Upper lobe of left lung (tissue), 6 donors: Measurements from ENCODE around the gene PDE7B. TPM values are rescaled to one million over a fixed set of nuclear protein-coding genes. Genes with fewer than 3 reads are reported as not detected.
"Not testable (repeated sequence)": the region's sequence is repeated elsewhere in the genome, so short reads cannot be mapped to it uniquely, and the experiment has no call there.

ENCODE experiments used
- ATAC-seq, 2 donors: fragments of 200-7000 bp; cut with Tn5 transposase; one replicate each; pipeline ENCODE4 v1.9.1; 2022; ENCODE audit warnings: mild to moderate bottlenecking in 2 of 2, moderate library complexity in 2 of 2; ENCODE audit not compliant: low FRiP score in 2 of 2
- DNase-seq, 2 donors: peaks; one replicate each; pipeline ENCODE4 v3.0.0-alpha.2; 2019 to 2020
- H3K27ac ChIP-seq, 4 donors: fragments of 200-600 bp; sonication (generic); one replicate each; pipeline ENCODE4 v1.5.1; 2016 to 2019
- H3K27me3 ChIP-seq, 4 donors: fragments of 200-600 bp; sonication (generic); one replicate each; pipeline ENCODE4 v1.5.1; 2017 to 2019
- H3K36me3 ChIP-seq, 4 donors: fragments of 200-600 bp; sonication (generic); one replicate each; pipeline ENCODE4 v1.5.1; 2016 to 2019
- H3K4me1 ChIP-seq, 4 donors: fragments of 200-600 bp; sonication (generic); one replicate each; pipeline ENCODE4 v1.5.1; 2018 to 2019
- H3K4me3 ChIP-seq, 4 donors: fragments of 200-600 bp; sonication (generic); one replicate each; pipeline ENCODE4 v1.5.1; 2017 to 2019; ENCODE audit warnings: mild to moderate bottlenecking in 2 of 4, moderate library complexity in 1 of 4
- H3K9me3 ChIP-seq, 4 donors: fragments of 200-600 bp; sonication (generic); one replicate each; pipeline ENCODE4 v1.5.1; 2018 to 2019
- CTCF ChIP-seq, 6 experiments: fragments of 450-650 bp in 4 of 6; fragments of 200-600 bp in 2 of 6; sonication (generic) in 2 of 6; IDR thresholded peaks; one replicate each; pipeline ENCODE4 v1.5.1; 2016 to 2019; ENCODE audit warnings: antibody characterized with exemption in 6 of 6
- EP300 ChIP-seq, 4 donors: sonication (generic); formaldehyde crosslinking; IDR thresholded peaks; one replicate each; pipeline ENCODE4 v1.5.1; 2017; ENCODE audit warnings: antibody characterized with exemption in 4 of 4, control low read depth in 2 of 4
- POLR2A ChIP-seq, 4 donors: fragments of 450-650 bp; IDR thresholded peaks; one replicate each; pipeline ENCODE4 v1.5.1; 2016 to 2017; ENCODE audit warnings: antibody characterized with exemption in 4 of 4, mild to moderate bottlenecking in 2 of 4
- POLR2AphosphoS5 ChIP-seq, 2 donors: sonication (generic); formaldehyde crosslinking; IDR thresholded peaks; one replicate each; pipeline ENCODE4 v1.5.1; 2017; ENCODE audit warnings: antibody characterized with exemption in 2 of 2
- WGBS, 2 donors: methylation state at CpG; one replicate each; pipeline ENCODE4 v1.1.5; 2017 to 2018; 5-methylcytosine and 5-hydroxymethylcytosine counted together
- total RNA-seq, 6 donors: library from RNA; depleted of rRNA in 4 of 6; stranded (reverse); fragments of >200 nt in 4 of 6; gene quantifications; one replicate each; pipeline versions ENCODE4 v1.1.0 to v1.2.1, GENCODE V29; 2016 to 2021
- donor health status: DM: no; HTN: no; CAD: no; lungs with moderate emphysema.
- donor health status: DM: no; HTN: yes; CAD: no; lungs with severe emphysema.

Gene PDE7B
- total RNA-seq, 6 donors from 2014 or later = 1.0 to 4.4 (median 2.6) TPM

DNA sequence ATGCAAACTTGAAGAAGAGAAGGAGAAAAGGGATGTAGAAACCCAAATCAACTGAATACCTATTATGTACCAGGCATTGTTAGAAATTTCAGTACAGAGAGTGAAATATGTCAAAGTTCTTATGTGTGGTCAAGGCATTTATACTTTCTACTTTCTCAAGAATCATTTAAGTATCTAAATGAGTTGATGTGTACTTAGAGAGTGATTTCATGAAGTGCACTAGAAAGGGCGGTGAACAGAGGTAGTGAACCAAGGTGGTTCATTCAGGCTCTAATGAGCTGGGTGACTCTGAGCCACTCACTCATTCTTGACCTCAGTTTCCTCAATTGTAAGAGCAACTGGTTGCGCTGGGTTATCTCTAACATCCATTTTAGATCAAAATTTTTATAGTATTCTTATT lies 3.3 kb downstream of the PDE7B start:
- H3K36me3 ChIP-seq = no peaks in the 10 kb centered on the region
- no peak overlapping the region for H3K4me3 ChIP-seq
- 86 to 87% methylated on average over 2 of the region's 2 CpGs for WGBS, 2 donors
- no peak for TF ChIP-seq EP300 (IDR thresholded peaks at IDR 0.05)
- TF ChIP-seq POLR2AphosphoS5 (IDR thresholded peaks at IDR 0.05) = no peak
- TF ChIP-seq POLR2A (IDR thresholded peaks at IDR 0.05) = no peak
- TF ChIP-seq CTCF (IDR thresholded peaks at IDR 0.05) = no peak
- DNase-seq (no peak), ATAC-seq (no peak)
- H3K27ac ChIP-seq = no peak overlapping the region
- no peaks in the 10 kb centered on the region for H3K9me3 ChIP-seq
- H3K4me1 ChIP-seq = peaks cover 0 to 8% (median 0%) of the 10 kb centered on the region in 4 donors
- H3K27me3 ChIP-seq = no peaks in the 10 kb centered on the region

DNA sequence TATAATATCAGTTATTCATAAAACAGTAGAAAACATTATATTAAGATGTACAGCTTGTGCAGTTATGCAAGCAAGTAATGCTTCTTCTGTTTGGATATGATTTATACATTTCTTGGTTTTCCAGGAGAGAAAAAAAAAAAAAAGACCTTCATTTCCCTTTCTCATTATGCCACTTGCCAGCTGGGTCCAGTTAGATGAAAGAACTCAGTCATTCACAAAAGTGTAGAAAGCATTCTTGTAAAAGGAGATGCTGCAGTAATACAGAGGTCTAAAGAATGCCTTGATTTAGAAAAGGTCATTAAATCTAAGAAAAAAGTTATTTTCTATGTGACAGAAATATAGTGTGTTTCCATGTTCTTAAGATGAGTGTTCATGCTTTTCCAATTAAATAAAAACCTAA lies 7.4 kb downstream of the PDE7B start:
- TF ChIP-seq EP300 (IDR thresholded peaks at IDR 0.05) = no peak
- no peak for TF ChIP-seq POLR2AphosphoS5 (IDR thresholded peaks at IDR 0.05)
- no peaks in the 10 kb centered on the region for H3K9me3 ChIP-seq
- H3K36me3 ChIP-seq = no peaks in the 10 kb centered on the region
- no peak overlapping the region for H3K27ac ChIP-seq
- no peak overlapping the region for H3K4me3 ChIP-seq
- ATAC-seq (no peak), DNase-seq (no peak)
- no peaks in the 10 kb centered on the region for H3K4me1 ChIP-seq
- H3K27me3 ChIP-seq = no peaks in the 10 kb centered on the region

DNA sequence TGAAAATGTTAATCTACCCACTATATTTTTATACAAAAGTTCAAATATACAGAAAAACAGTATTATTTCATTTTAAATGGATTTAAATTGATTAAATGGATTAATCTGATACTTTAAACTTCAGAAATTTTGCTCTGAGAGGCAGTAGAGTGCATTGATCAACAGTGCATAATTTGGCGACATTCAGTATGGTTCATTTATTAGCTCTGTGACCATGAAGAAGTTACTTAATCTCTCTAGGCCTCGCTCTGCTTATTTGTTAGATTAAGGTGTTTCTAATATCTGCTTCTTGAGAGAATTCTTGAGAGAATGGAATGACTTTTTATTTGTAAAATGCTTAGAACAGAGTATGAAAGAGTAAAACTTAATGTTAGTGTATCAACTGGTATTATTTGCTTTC lies 8.9 kb downstream of the PDE7B start:
- no peak overlapping the region for H3K27ac ChIP-seq
- TF ChIP-seq CTCF (IDR thresholded peaks at IDR 0.05) = no peak
- no peak for TF ChIP-seq POLR2AphosphoS5 (IDR thresholded peaks at IDR 0.05)
- no peak for TF ChIP-seq EP300 (IDR thresholded peaks at IDR 0.05)
- TF ChIP-seq POLR2A (IDR thresholded peaks at IDR 0.05) = no peak
- no peaks in the 10 kb centered on the region for H3K27me3 ChIP-seq
- H3K4me1 ChIP-seq = no peaks in the 10 kb centered on the region
- no peaks in the 10 kb centered on the region for H3K9me3 ChIP-seq
- ATAC-seq (no peak), DNase-seq (no peak)
- H3K36me3 ChIP-seq = no peaks in the 10 kb centered on the region
- 95 to 96% methylated on average over 2 of the region's 2 CpGs for WGBS, 2 donors
- H3K4me3 ChIP-seq = no peak overlapping the region

- 86 to 93% methylated on average over 1 of the region's 1 CpG for WGBS, 2 donors
- no peak for TF ChIP-seq POLR2AphosphoS5 (IDR thresholded peaks at IDR 0.05)
- TF ChIP-seq EP300 (IDR thresholded peaks at IDR 0.05) = no peak
- TF ChIP-seq CTCF (IDR thresholded peaks at IDR 0.05) = no peak
- TF ChIP-seq POLR2A (IDR thresholded peaks at IDR 0.05) = no peak
- ATAC-seq = no peak
- no peaks in the 10 kb centered on the region for H3K36me3 ChIP-seq
- H3K27me3 ChIP-seq = no peaks in the 10 kb centered on the region
- no peaks in the 10 kb centered on the region for H3K9me3 ChIP-seq
- no peak overlapping the region for H3K4me3 ChIP-seq
- no peaks in the 10 kb centered on the region for H3K4me1 ChIP-seq
- H3K27ac ChIP-seq = no peak overlapping the region
- DNase-seq = no peak
Measured at GRCh38 chr6:135861189-135861588, 9.7 kb downstream of the PDE7B start.

DNA sequence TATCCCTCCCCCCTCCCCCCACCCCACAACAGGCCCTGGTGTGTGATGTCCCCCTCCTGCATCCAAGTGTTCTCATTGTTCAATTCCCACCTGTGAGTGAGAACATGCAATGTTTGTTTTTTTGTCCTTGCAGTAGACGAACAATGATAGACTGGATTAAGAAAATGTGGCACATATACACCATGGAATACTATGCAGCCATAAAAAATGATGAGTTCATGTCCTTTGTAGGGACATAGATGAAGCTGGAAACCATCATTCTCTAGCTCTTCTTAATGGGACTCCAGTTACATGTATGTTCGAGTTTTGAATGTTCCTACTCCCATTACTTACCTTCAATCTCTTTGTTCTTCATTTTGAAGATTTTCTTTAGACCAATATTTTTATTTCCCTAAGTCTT lies 13.4 kb downstream of the PDE7B start:
- not testable (repeated sequence) for ATAC-seq
- WGBS, 2 donors = 70 to 96% methylated on average over 2 of the region's 2 CpGs

DNA sequence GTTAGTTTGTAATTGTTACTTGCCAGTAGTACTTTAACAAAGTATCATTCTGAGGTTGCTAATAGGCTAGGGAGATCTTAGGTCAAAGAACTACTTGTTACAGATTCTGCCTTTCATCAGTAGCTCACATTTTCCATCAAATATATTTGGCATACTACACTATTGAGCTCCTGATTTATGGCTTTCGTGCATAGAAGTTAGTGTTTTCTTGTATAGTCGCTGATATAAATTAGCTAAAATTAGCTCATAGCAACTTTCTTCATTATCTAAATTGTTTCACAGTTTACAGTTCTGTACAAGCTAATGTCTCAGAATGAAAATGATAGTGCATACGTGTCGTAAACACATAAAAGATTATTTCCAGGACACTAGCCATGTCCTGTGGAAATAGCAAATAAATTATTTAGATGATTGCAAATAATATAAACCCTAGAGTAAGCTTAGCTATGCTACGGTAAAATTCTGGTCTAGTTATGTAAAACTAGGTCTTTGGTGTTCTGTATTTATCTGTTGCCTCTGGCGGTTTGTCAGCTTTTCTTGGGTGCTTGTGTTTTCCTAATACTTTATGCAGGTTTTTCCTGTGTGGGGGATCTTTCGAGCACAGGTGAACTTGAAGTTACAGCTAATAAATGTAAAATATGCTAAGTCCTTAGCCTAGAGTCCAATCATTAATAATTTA lies 15.1 kb downstream of the PDE7B start:
- no peak for ATAC-seq
- no peak overlapping the region for H3K4me3 ChIP-seq
- TF ChIP-seq CTCF (IDR thresholded peaks at IDR 0.05) = no peak
- no peak for TF ChIP-seq POLR2AphosphoS5 (IDR thresholded peaks at IDR 0.05)
- no peak for TF ChIP-seq EP300 (IDR thresholded peaks at IDR 0.05)
- no peak for TF ChIP-seq POLR2A (IDR thresholded peaks at IDR 0.05)
- no peaks in the 10 kb centered on the region for H3K36me3 ChIP-seq
- no peaks in the 10 kb centered on the region for H3K9me3 ChIP-seq
- no peaks in the 10 kb centered on the region for H3K27me3 ChIP-seq
- no peaks in the 10 kb centered on the region for H3K4me1 ChIP-seq
- WGBS, 2 donors = 81 to 83% methylated on average over 7 of the region's 7 CpGs
- no peak for DNase-seq
- H3K27ac ChIP-seq = no peak overlapping the region

More for the DNA sequence above, 13.4 kb downstream of the PDE7B start:
- not testable (repeated sequence) for H3K9me3 ChIP-seq, H3K27me3 ChIP-seq, H3K27ac ChIP-seq, DNase-seq, H3K4me1 ChIP-seq, H3K4me3 ChIP-seq, H3K36me3 ChIP-seq
